ENCODE data around the gene ATG4B.
A peak's percentile ranks its signal among the peaks of the same experiment; 100 is the strongest.

The ATG4B gene

DNA sequence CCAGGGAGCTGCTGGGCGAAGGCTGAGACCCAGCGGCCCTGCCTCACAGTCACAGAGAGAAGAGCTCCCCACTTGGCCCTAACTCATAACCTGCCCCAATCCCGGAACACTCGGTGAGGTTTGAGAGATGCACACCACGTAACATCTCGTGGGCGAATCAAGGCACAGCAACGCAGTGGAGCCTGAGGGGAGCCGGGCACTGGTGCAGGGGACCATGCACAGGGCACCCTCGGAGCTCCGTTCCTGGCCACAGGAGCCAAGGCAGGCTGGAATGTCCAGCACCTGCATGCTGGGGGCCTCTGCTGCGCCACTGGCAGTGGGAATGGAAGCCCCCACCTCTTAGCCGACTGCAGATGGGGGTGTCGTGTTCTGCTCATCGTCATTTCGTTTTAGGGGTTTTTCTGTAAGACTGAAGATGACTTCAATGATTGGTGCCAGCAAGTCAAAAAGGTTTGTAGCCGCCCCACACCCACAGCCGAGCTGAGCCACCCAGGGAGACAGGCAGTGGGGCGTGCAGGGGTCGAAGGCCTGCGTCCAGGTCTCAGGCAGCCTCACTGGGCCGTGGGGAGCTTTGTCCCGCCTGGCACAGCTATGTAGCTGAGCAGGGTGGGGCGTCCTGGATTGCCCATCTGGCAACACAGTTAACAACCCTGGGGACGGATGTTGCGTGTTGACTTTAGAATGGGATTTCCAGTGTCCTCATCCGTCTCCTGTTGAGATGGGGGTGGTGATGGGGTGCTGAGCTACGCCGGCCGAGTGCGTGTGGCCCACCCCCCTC lies 33.0 kb downstream of the ATG4B start:
- DNase-seq: no peak
- Mint-ChIP-seq H3K4me1 (peaks cover 23% of the 10 kb centered on the region), H3K27ac (no peak overlapping the region), H3K36me3 (ENCODE audit: low read depth) (peaks cover 33% of the 10 kb centered on the region), H3K9me3 (no peaks in the 10 kb centered on the region), H3K4me3 (no peak overlapping the region), H3K27me3 (ENCODE audit: low read depth, poor library complexity) (no peaks in the 10 kb centered on the region)
- TF ChIP-seq, protein P1, sequence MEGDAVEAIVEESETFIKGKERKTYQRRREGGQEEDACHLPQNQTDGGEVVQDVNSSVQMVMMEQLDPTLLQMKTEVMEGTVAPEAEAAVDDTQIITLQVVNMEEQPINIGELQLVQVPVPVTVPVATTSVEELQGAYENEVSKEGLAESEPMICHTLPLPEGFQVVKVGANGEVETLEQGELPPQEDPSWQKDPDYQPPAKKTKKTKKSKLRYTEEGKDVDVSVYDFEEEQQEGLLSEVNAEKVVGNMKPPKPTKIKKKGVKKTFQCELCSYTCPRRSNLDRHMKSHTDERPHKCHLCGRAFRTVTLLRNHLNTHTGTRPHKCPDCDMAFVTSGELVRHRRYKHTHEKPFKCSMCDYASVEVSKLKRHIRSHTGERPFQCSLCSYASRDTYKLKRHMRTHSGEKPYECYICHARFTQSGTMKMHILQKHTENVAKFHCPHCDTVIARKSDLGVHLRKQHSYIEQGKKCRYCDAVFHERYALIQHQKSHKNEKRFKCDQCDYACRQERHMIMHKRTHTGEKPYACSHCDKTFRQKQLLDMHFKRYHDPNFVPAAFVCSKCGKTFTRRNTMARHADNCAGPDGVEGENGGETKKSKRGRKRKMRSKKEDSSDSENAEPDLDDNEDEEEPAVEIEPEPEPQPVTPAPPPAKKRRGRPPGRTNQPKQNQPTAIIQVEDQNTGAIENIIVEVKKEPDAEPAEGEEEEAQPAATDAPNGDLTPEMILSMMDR (IDR thresholded peaks at IDR 0.05): no peak

DNA sequence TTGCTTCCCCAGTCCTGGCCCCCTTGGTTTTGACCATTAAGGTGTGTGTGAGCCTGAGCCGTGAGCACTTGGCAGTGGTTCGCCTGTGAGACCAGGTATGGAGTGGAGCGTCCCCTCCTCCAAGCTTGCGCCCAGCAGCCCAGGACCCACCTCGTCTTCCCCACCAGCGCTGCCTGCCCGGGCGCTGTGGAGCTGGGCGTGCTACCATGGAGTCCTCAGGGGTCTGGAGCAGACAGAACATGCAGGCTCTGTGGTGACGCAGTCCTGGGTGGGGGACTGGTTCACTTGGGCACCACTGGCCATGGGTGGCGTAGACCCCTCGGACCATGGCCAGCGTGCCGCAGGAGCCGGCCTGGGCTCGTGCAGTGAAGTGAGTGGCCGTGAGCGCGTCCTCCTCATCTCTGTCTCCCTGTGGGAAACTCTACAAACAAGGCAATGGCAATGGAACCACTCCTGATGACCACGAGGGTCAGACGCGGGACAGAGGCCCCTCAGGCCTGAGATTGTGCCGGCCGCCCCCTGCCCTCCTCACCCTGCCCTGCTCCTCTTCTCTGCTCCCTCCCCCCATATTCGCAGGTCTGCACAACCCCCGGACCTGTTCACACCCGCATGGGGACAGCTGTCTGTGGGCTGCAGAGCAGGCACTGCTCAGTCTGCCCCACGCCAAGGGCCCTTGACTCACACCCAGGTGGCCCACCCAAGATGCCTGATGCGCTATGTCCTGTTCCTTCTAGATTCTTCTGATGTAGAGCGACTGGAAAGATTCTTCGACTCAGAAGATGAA lies 34.2 kb downstream of the ATG4B start:
- H3K27me3 Mint-ChIP-seq (ENCODE audit: low read depth, poor library complexity): no peaks in the 10 kb centered on the region
- no peaks in the 10 kb centered on the region for H3K9me3 Mint-ChIP-seq
- TF ChIP-seq, protein P1 (IDR thresholded peaks at IDR 0.05): no peak
- H3K4me3 Mint-ChIP-seq: no peak overlapping the region
- peak overlapping the region; percentile 71 for H3K27ac Mint-ChIP-seq
- H3K36me3 Mint-ChIP-seq (ENCODE audit: low read depth): peaks cover 32% of the 10 kb centered on the region
- DNase-seq: no peak
- peaks cover 11% of the 10 kb centered on the region for H3K4me1 Mint-ChIP-seq

DNA sequence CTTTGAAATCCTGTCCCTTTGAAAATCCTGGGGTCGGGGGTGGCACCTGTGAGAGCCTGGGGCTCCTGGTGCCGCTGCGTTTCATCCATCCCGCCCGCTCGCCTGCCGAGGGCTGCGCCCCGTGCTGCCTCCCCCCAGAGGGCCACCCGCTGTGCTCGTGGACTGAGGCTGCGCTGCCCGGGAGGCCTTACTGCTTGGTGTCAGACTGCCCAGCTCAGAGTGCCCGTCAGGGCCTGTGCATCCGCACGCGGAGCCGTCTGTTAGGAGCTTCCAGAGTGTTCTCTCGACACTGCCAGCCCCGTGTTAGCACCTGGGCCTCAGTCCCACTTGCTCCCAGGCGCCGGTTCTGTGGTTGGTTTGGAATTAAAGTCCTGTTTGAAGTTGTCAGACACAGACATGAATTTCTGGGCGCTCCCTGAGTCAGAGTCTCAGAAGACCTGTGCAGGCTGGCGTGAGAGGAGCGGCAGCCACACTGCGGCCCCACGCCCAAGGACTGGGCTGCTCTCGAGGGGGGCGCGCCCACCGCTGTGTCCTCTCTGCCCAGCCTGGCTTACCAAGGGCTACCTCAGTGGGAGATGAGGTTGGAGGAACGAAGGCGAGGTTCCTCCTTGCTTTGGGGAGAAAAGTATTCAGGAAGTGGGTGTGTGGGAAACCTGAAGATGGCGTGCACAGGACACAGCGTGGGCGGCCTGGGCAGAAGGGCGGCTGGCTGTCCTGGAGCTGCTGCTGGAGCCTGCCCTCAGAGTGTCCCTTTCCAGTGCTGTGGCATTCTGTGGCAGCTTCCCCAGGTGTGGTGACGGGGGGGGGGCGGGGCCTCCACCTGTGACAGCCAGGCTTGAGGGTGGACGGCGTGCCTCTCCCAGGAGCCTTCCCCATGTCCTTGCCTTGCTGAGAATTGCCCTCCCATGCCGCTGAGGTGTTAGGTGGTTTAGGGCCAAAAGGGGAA lies 35.0 kb downstream of the ATG4B start:
- Mint-ChIP-seq H3K27me3 (ENCODE audit: low read depth, poor library complexity) (no peaks in the 10 kb centered on the region), H3K36me3 (ENCODE audit: low read depth) (peaks cover 31% of the 10 kb centered on the region), H3K27ac (peak overlapping the region; percentile 71), H3K4me3 (no peak overlapping the region), H3K9me3 (no peaks in the 10 kb centered on the region), H3K4me1 (peaks cover 8% of the 10 kb centered on the region)
- no peak for DNase-seq
- TF ChIP-seq, protein P1 (IDR thresholded peaks at IDR 0.05): no peak

DNA sequence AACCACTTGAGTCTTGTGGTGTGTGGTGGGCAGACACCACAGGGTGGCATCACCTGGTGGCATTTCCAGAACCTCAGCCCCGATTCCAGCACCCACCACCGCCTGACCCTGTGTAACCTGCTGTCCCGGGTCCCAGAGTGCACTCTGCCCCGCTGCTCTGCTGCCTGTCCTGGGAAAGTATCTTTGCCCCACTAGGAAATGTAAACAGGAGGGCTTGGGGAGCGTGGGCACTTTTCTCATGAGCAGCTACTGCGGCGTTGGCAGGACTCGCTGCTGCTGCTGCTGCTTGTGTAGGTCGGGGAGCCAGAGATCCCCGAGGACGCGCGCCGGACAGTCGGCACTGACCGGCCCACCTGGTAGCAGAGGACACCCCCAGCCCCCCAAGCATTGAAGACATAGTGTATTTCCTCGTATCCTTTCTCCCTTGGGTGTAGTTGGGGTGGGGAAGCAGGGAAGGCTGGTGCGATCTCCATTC lies 35.7 kb downstream of the ATG4B start:
- Mint-ChIP-seq H3K4me1 (peaks cover 8% of the 10 kb centered on the region), H3K9me3 (no peaks in the 10 kb centered on the region), H3K4me3 (no peak overlapping the region), H3K27me3 (ENCODE audit: low read depth, poor library complexity) (no peaks in the 10 kb centered on the region), H3K36me3 (ENCODE audit: low read depth) (peaks cover 31% of the 10 kb centered on the region), H3K27ac (no peak overlapping the region)
- TF ChIP-seq, protein P1 (IDR thresholded peaks at IDR 0.05): no peak
- no peak for DNase-seq

DNA sequence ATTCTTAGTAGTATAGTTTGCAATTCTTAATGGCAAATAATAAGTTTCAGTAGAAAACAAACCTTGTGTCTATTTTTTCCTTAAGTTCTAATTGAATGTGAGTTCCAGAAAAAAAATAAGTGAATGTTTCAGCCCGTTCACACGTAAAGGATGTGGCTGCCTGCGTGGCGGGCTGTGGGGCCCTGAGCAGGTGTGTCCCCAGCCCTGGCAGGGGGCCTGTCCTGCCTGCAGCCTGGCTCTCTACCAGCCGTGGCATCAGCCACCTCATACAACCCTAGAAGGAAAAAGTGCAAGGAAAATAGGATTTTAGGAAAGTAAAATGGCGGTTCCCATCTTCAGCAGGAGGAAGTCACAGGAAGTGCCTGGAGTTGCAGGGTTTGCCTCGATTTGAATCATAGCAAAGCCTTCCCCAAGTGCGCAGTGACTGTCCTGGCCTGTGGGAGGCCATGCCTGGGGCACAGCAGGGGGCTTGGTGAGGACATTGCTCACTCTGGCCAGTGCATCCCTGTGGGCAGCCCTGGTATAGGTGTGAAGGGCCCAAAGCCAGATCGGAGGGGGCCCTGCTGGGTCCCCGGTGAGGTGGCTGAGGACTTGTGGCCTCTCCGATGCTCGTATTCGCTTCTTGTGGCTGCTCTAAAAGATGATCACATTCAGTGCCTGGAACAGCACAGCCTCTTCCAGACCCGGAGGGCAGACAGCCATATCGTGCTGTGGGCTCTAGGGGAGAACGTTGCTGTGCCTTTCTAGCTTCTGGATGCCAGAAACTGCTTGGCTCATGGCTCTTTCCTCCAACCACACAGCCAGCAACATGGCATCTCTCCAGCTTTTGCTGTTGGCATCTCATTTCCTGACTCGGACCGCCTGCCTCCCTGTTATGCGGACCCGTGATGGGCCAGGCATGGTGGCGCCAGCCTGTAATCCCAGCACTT lies 36.6 kb downstream of the ATG4B start:
- no peaks in the 10 kb centered on the region for H3K9me3 Mint-ChIP-seq
- H3K4me3 Mint-ChIP-seq: no peak overlapping the region
- TF ChIP-seq, protein P1 (IDR thresholded peaks at IDR 0.05): no peak
- H3K36me3 Mint-ChIP-seq (ENCODE audit: low read depth): peaks cover 26% of the 10 kb centered on the region
- DNase-seq: no peak
- H3K4me1 Mint-ChIP-seq: peaks cover 2% of the 10 kb centered on the region
- H3K27me3 Mint-ChIP-seq (ENCODE audit: low read depth, poor library complexity): no peaks in the 10 kb centered on the region
- H3K27ac Mint-ChIP-seq: peak overlapping the region; percentile 97
